SJSA1 (cell line): ENCODE data around the gene SLC35F6. TPM values are rescaled to one million over a fixed set of nuclear protein-coding genes. Genes with fewer than 3 reads are reported as not detected.

Experiments
- DNase-seq, 2 experiments: peaks; one replicate each; pipeline ENCODE4 v3.0.0-alpha.2; 2015 to 2020; ENCODE audit warnings: low spot score in 2 of 2, low read depth in 1 of 2
- H3K27ac ChIP-seq: fragments of 250-450 bp; sonication (Bioruptor Pico); 2 replicates; pipeline ENCODE4 v1.5.1; 2020; ENCODE audit warnings: mild to moderate bottlenecking, moderate library complexity
- H3K27me3 ChIP-seq: fragments of 250-450 bp; sonication (Bioruptor Pico); replicated peaks from 2 replicates; pipeline ENCODE4 v1.5.1; 2020; ENCODE audit warnings: mild to moderate bottlenecking, moderate library complexity
- H3K36me3 ChIP-seq: fragments of 250-450 bp; sonication (Bioruptor Pico); 2 replicates; pipeline ENCODE4 v1.5.1; 2020; ENCODE audit warnings: mild to moderate bottlenecking
- H3K4me1 ChIP-seq: fragments of 250-450 bp; sonication (Bioruptor Pico); replicated peaks from 2 replicates; pipeline ENCODE4 v1.6.1; 2021; ENCODE audit warnings: mild to moderate bottlenecking
- H3K4me3 ChIP-seq: fragments of 250-450 bp; sonication (Bioruptor Pico); 2 replicates; pipeline ENCODE4 v1.5.1; 2020; ENCODE audit warnings: mild to moderate bottlenecking
- H3K9me3 ChIP-seq: fragments of 250-450 bp; sonication (Bioruptor Pico); replicated peaks from 2 replicates; pipeline ENCODE4 v1.5.1; 2020; ENCODE audit warnings: mild to moderate bottlenecking
- total RNA-seq: library from RNA; depleted of rRNA; stranded (reverse); fragments of >200 nt; shearing (Covaris generic); gene quantifications from 2 replicates; pipeline ENCODE4 v1.2.3, GENCODE V29; 2014

The SLC35F6 gene
- total RNA-seq, 1 experiment from 2014 or later: 55.2 TPM

DNA sequence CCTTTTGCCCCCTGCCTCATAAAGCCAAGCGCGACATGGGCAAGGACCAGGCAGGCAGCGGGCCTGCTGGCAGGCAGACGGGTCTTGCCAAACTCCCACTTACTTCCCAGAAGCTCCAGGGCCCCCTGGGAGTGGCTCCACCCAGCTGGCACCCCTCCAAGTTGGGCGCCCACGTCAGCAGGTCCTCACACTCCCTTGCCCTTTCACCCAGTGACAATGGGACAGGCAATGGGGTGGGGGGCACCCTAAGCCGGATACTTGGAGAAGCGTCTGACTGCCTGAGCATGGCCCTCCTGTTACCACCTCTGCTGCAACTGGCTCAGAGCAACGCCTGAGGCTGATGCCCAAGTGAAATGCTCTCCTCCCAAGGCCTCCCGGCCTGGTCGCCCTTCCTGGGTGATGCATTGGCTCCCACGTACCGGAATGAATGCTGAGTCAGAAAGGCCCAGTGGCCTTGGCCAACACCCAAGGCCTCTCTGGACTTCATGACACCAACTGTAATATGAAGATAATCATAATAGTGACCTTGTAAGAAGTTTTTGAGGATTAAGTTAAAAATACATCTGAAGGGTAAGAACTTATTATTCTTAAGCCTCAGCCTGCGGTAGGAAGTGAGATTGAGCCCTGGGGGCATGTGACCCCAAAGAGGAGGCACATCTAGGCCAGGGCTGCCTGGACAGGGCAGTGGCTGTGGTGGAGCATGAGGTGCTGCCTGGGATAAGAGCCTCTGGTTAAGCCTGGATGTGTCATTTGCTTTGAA is 39.9 kb upstream of the SLC35F6 start:
- Histone ChIP-seq H3K4me3 (no peak overlapping the region), H3K27ac (no peak overlapping the region), H3K27me3 (no peaks in the 10 kb centered on the region), H3K4me1 (peaks cover 16% of the 10 kb centered on the region), H3K9me3 (no peaks in the 10 kb centered on the region), H3K36me3 (no peaks in the 10 kb centered on the region)
- DNase-seq: peak in 1 of 2 experiments; percentile 23

DNA sequence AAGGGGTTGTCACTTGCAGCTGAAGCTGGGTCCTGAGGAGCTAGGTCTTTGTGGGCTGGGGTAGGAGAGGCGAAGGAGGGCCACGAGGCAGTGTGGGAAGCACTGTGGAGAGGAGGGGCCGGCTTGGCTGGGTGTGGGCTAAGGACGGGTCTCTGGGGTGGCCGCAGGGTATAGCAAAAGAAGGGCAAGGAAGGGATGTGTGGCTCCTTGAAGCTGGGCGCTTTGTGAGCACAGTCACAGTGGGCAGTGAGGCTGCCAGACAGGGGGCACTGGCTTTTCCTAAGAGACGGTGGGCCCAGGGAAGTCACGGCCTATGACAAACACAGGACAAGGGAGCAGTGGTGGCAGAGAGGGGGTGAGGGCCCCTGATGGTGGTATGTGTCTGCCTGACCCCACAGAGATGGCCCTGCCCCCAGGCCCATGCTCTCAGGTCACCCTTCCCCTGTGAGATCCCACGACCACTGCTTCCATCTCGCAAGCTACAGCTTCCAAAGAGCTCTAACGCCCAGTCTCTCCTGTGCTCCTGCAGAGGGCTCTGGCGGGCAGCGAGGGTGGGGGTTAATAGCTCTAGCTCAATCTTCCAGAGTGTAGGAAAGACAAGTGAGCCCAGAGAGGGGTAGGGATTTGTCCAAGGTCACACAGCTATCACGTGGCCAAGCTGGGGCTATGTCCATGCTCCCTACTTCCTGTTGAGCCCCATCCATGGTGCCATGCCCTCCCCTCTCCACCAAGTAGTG is 39.1 kb upstream of the SLC35F6 start:
- no peak for DNase-seq
- peaks cover 16% of the 10 kb centered on the region for H3K4me1 ChIP-seq
- no peaks in the 10 kb centered on the region for H3K36me3 ChIP-seq
- H3K9me3 ChIP-seq: no peaks in the 10 kb centered on the region
- H3K27me3 ChIP-seq: no peaks in the 10 kb centered on the region
- no peak overlapping the region for H3K4me3 ChIP-seq
- H3K27ac ChIP-seq: no peak overlapping the region

DNA sequence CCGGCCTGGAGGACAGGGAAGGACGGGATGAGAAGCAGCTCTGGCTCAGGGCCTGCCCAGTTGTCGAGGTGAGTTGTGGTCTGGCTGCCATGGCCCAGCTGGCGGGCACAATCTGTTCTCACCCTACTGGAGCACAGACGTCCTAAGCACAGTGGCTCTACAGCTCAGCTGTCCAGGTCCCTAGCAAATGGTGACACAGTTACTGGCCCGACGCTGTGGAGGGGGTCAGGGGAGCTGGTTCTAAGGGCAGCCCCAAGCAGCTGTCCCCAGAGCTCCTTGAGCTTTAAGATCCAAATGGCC is 38.6 kb upstream of the SLC35F6 start:
- H3K9me3 ChIP-seq: no peaks in the 10 kb centered on the region
- no peak for DNase-seq
- no peaks in the 10 kb centered on the region for H3K27me3 ChIP-seq
- H3K36me3 ChIP-seq: no peaks in the 10 kb centered on the region
- H3K4me3 ChIP-seq: no peak overlapping the region
- H3K4me1 ChIP-seq: peaks cover 11% of the 10 kb centered on the region
- H3K27ac ChIP-seq: no peak overlapping the region

DNA sequence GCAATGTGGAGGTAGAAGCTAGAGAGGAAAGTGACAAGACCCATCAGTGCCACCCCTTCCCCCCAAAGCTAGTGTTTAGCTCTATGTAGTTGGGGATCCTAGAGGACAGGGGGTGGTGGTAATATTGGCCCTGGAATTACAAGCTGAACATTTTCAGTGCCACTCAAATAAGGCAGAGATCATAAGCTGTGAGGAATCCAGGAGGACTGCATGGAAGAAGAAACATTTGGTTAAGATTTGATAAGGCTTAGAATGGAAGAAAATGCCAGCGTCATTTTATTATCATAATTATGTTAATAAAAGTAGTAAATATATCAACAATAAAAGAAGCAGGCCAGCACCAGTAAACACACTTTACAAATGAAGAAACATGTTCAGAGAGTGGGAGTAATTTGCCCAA is 37.9 kb upstream of the SLC35F6 start:
- no peak overlapping the region for H3K4me3 ChIP-seq
- no peaks in the 10 kb centered on the region for H3K9me3 ChIP-seq
- H3K36me3 ChIP-seq: no peaks in the 10 kb centered on the region

DNA sequence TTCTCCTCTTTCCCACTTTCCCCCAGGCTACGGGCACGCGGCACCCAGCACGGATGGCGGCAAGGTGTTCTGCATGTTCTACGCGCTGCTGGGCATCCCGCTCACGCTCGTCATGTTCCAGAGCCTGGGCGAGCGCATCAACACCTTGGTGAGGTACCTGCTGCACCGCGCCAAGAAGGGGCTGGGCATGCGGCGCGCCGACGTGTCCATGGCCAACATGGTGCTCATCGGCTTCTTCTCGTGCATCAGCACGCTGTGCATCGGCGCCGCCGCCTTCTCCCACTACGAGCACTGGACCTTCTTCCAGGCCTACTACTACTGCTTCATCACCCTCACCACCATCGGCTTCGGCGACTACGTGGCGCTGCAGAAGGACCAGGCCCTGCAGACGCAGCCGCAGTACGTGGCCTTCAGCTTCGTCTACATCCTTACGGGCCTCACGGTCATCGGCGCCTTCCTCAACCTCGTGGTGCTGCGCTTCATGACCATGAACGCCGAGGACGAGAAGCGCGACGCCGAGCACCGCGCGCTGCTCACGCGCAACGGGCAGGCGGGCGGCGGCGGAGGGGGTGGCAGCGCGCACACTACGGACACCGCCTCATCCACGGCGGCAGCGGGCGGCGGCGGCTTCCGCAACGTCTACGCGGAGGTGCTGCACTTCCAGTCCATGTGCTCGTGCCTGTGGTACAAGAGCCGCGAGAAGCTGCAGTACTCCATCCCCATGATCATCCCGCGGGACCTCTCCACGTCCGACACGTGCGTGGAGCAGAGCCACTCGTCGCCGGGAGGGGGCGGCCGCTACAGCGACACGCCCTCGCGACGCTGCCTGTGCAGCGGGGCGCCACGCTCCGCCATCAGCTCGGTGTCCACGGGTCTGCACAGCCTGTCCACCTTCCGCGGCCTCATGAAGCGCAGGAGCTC is 36.2 kb upstream of the SLC35F6 start:
- DNase-seq: no peak
- Histone ChIP-seq H3K27ac (no peak overlapping the region), H3K36me3 (no peaks in the 10 kb centered on the region), H3K4me1 (peaks cover 5% of the 10 kb centered on the region), H3K4me3 (no peak overlapping the region), H3K9me3 (no peaks in the 10 kb centered on the region), H3K27me3 (0 out of 2 replicates have a peak, but pooled peaks cover 5% of the 10 kb centered on the region)

More for the DNA sequence above, 37.9 kb upstream of the SLC35F6 start:
- Histone ChIP-seq H3K27ac (no peak overlapping the region), H3K4me1 (peaks cover 5% of the 10 kb centered on the region), H3K27me3 (0 out of 2 replicates have a peak, but pooled peaks cover under 1% of the 10 kb centered on the region)
- DNase-seq: no peak

DNA sequence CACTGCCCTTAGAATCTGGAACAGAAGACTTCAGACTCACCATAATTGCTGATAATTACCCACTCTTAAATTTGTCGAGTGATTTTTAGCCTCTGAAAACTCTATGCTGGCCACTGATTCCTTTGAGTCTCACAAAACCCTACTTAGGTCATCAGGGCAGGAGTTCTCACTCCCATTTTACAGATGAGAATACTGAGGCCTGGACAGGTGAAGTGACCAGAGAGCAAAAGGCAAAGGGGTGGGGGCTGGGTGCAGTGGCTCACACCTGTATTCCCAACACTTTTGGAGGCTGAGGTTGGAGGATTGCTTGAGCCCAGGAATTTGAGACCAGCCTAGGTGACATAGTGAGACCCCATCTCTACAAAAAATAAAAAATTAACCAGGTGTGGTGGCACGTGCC is 34.8 kb upstream of the SLC35F6 start:
- no peak for DNase-seq
- Histone ChIP-seq H3K27me3 (0 out of 2 replicates have a peak, but pooled peaks cover 5% of the 10 kb centered on the region), H3K27ac (no peak overlapping the region), H3K4me3 (no peak overlapping the region), H3K9me3 (no peaks in the 10 kb centered on the region), H3K4me1 (no peaks in the 10 kb centered on the region; the same call in 1 of the 2 replicates), H3K36me3 (no peaks in the 10 kb centered on the region)

DNA sequence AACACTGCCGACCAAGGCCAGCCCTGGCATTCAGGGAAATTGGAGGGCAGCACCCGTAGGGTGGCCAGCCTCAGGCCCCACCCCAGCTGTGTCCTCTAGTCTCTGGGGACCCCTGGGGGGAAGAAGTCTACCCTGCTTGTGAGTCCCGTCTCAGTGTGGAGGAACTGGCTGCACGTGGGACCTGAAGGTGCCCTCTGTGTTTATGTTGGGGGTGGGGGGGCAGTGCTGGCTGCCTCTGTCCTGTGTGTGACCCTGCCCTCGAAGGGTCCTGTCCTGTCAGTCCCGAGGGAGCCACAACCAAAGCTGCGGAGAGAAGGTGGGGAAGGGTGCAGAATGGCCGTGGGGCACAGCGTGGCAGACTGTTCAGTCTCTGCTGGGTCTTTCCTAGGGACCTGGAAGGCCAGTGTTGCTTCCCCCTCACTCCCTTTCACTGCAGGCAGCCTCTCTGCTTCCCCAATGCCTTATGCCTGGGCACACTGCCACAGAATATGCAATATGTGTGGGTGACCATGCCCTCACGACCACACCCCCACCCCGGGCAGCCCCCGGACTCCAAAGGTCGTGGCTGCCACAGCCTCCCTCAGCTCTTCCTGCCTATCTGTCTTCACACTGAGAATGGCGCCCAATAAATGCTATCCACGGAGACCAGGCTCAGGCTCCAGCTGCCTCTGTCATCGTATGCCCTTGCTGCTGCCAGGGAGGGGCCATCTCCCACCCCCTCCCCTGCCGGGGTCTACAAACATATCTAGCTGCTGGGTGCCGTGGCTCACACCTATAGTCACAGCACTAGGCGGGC is 33.3 kb upstream of the SLC35F6 start:
- Histone ChIP-seq H3K4me3 (no peak overlapping the region), H3K27ac (no peak overlapping the region), H3K36me3 (no peaks in the 10 kb centered on the region), H3K4me1 (no peaks in the 10 kb centered on the region; the same call in 1 of the 2 replicates), H3K27me3 (0 out of 2 replicates have a peak, but pooled peaks cover 5% of the 10 kb centered on the region), H3K9me3 (no peaks in the 10 kb centered on the region)
- DNase-seq: no peak

DNA sequence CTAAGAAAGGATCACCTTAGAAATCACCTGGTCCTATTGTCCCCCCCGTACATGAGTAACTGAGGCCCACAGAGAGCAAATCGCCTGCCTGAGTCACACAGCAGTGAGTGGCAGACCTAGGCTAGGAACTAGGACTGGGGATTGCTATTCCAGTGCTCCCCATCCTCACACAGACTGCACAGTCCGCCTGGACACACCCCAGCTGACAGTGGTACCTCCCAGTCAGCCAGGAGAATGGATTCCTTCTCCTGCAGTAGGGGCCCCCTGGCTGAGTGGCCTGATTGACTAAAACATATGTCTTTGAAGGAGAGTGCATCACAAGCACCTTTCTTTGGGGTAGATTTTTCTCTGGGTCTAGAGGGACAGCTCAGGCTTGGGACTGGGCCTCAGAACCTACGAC is 32.4 kb upstream of the SLC35F6 start:
- Histone ChIP-seq H3K4me1 (no peaks in the 10 kb centered on the region; the same call in 1 of the 2 replicates), H3K27me3 (0 out of 2 replicates have a peak, but pooled peaks cover 5% of the 10 kb centered on the region)
- DNase-seq: no peak

DNA sequence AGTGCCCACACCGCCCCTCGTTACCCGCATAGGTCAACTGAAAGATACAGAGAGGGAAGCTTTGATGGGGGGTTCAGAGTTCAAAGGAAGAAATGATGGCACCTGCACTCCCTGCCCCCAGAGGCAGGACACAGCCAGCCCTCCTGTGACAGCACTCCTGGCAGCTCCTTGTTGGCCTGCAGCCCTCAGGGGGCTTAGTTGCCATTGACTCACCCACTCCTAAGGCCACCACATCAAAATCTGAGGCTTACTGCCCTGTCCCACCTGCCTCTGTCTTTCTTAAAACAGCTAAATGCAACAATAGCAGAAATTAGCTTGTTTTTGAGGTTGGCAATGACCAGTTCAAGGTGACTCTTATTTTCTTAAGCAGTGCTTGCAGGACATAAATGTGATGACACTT is 31.6 kb upstream of the SLC35F6 start:
- Histone ChIP-seq H3K4me3 (no peak overlapping the region), H3K27me3 (0 out of 2 replicates have a peak, but pooled peaks cover 5% of the 10 kb centered on the region), H3K4me1 (no peaks in the 10 kb centered on the region; the same call in 1 of the 2 replicates), H3K27ac (no peak overlapping the region), H3K9me3 (no peaks in the 10 kb centered on the region), H3K36me3 (no peaks in the 10 kb centered on the region)
- no peak for DNase-seq

More for the DNA sequence above, 32.4 kb upstream of the SLC35F6 start:
- H3K36me3 ChIP-seq: no peaks in the 10 kb centered on the region
- H3K27ac ChIP-seq: no peak overlapping the region
- no peaks in the 10 kb centered on the region for H3K9me3 ChIP-seq
- H3K4me3 ChIP-seq: no peak overlapping the region

DNA sequence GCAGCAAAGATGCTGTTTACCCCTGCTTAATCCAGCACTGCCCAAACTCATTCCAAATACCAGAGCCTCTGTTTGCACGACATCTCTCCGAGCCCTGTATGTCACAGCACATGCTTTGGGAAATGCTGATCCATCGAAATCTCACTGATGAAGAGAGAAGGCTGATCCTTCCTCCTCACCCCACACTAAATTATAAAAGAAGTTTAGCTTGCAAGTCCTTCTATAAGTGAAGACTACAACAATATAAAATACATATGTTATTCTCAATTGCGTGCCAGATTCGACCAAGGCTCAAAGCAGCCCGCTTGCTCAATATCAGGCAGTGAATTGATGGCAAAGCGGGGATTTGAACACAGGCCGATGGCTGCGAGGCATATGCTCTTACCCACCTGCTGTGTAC is 30.7 kb upstream of the SLC35F6 start:
- H3K4me1 ChIP-seq: no peaks in the 10 kb centered on the region; the same call in 1 of the 2 replicates
- 0 out of 2 replicates have a peak, but pooled peaks cover 5% of the 10 kb centered on the region for H3K27me3 ChIP-seq
- DNase-seq: no peak
- no peak overlapping the region for H3K27ac ChIP-seq
- no peak overlapping the region for H3K4me3 ChIP-seq
- H3K9me3 ChIP-seq: no peaks in the 10 kb centered on the region
- H3K36me3 ChIP-seq: no peaks in the 10 kb centered on the region

DNA sequence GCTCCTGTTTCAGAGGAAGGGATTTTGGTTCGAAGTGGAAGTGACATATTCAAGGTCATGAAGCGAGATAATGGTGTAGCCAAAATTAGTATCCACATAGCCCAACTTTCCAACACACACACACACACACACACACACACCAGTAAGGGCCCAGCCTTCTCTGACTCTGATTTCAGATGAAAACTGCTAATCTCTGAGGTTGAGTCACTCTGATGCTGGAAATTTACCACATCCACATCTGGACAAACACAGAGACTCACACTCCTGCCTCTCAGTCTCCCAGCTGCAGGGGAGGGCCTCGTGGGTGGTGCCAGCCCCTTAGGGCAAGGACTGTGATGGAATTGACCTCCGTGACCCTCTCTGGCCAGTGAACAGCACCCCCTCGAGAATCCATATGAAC is 29.0 kb upstream of the SLC35F6 start:
- Histone ChIP-seq H3K4me1 (no peaks in the 10 kb centered on the region; the same call in 1 of the 2 replicates), H3K36me3 (no peaks in the 10 kb centered on the region), H3K27ac (no peak overlapping the region), H3K4me3 (no peak overlapping the region), H3K9me3 (no peaks in the 10 kb centered on the region), H3K27me3 (0 out of 2 replicates have a peak, but pooled peaks cover 5% of the 10 kb centered on the region)
- no peak for DNase-seq

DNA sequence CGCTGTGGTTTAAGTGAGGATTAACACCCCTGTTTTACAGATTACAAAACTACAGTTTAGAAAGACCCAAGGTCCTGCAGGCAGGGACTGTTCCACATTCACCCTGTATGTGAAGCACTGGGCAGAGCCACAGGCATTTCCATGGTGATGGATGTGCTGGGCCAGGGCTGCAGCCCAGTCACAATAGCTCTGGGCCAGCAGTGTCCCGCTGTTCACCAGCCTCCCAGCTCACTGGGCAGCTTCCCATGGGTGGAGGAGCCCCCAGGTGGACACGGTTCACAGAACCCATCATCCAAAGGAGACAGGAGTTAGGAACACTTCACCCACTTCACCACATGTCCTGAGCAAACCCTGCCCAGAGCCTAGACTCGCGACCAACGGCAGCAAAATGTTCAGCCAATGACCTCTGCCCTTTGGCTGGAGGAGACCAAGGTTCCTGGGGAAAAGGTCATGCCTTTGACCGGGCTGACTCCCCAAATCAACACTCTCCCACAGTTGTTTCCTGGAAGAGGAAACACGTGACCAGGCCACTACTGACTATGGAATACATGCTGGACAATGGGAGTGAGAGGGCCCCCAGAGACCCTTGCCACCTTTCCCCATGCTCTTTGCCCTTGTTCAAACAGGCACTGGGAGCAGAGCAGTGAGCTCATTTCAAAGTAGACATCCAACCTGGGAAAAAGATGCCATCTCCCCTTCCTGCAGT is 28.0 kb upstream of the SLC35F6 start:
- H3K4me3 ChIP-seq: no peak overlapping the region
- H3K27ac ChIP-seq: no peak overlapping the region
- no peaks in the 10 kb centered on the region; the same call in 1 of the 2 replicates for H3K4me1 ChIP-seq
- H3K27me3 ChIP-seq: peaks cover 5% of the 10 kb centered on the region; the same call in 1 of the 2 replicates
- H3K36me3 ChIP-seq: no peaks in the 10 kb centered on the region
- no peaks in the 10 kb centered on the region for H3K9me3 ChIP-seq
- no peak for DNase-seq
